Lung microvascular endothelial cell (primary cell): ENCODE data around the gene SGTA. TPM values are rescaled to one million over a fixed set of nuclear protein-coding genes. Genes with fewer than 3 reads are reported as not detected.

Experiments used
- DNase-seq, 2 donors: peaks; one replicate each; pipeline versions ENCODE4 v3.0.0 to v3.0.0-alpha.2; 2010; ENCODE audit warnings: low read depth in 2 of 2
- total RNA-seq: library from RNA; depleted of rRNA; stranded (reverse); fragments of >200 nt; gene quantifications from 2 replicates; pipeline ENCODE4 v1.2.1, GENCODE V29; 2014

The SGTA gene
- total RNA-seq, 1 donor from 2014 or later = 28.4 TPM

DNA sequence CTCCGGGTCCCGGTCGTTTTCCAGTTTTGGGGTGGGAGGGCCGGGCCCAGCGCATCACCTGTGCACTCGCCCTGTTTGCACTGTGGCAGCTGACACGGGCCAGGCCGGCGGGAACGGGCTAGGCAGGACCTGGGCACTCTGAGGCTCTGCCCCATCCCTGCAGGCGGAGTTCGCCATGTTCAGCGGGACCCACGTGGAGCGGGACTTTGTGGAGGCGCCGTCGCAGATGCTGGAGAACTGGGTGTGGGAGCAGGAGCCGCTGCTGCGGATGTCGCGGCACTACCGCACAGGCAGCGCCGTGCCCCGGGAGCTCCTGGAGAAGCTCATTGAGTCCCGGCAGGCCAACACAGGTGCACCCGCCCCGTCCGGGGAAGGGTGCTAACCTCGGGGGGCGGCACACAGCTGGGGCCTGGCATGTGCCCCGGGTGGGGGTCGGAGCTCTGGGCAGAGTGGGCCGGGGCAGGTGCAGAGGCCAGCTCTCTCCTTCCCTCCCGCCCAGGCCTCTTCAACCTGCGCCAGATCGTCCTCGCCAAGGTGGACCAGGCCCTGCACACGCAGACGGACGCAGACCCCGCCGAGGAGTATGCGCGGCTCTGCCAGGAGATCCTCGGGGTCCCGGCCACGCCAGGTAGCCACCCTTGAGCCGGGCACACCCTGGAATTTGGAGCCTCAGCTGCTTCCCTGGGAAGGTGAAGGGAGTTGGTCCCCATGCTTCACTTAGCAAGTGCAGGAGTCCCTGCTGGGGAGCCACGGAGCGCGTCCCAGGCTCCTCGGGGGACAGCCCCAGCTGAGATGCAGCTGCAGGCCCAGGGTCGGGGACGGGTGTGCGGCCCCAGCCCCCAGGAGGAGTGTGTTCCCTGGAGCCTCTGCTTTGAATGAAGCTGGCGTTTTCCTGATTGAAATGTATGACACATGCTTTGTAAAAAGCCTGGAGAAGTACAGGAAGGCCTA, 27.3 kb upstream of the SGTA start:
- no peak for DNase-seq

DNA sequence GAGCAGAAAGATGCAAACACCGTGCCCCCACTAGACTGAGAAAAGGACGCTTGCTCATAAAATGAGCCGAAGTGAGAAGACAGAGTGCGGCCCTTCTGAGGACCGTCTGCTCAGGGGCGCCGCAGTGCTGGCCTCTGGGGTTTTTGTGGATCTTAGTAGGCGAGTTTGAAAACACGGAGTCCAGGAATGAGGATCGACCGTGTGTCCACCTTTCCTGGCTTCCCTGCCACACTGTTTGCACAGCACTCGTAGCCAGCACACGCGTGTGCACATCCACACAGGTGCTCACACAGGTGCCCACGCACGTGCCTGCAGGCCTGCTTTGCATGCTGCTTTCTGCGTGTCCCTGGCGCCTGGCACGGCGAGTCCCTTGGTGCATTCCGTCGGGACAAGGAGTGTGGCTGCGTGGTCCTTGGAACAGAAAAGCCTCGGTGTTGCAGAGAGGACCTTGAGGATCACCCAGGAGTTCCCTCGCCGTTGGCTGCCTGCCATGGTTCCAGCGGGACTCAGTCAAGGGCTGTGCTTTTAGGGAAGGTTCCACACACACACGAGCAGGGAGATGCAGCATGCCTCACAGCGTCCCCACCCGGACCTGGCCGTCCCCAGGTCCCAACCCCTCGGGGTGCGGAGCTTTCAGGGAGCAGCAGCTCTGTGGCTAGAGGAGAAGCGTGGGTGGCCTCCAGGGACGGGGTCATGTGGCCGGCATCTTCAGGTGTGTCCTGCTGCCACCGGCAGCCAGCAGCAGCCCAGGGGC, 26.5 kb upstream of the SGTA start:
- DNase-seq = no peak

DNA sequence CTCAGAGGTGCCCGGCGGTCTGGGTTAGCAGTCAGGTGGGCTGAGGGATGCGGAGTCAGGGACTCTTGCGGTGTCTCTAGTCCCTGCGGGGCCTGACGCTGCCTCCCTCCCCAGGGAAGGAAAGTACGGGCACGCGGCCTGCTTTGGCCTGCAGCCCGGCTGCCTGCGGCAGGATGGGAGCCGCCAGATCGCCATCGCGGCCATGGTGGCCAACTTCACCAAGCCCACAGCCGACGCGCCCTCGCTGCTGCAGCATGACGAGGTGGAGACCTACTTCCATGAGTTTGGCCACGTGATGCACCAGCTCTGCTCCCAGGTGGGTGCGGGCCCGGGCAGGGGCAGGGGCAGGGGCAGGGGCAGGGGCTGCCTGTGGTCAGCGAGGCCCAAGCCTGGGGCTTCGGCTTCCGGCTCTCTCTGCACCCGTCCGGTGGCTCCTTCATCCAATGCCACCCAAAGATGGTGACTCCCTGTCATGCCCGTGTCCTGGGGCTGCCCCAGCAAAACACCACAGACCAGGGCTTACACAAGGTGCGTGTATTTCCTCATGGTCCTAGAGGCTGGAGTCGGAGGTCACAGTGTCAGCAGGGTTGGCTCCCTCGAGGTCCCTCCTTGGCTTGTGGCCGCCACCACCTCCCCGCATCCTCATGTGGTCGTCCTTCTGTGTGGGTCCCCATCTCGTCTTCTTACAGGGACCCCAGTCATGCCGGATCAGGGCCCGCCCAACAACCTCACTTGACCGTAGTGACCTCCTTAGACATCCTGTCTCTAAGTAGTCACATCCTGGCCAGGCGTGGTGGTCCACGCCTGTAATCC, 25.3 kb upstream of the SGTA start:
- no peak for DNase-seq

DNA sequence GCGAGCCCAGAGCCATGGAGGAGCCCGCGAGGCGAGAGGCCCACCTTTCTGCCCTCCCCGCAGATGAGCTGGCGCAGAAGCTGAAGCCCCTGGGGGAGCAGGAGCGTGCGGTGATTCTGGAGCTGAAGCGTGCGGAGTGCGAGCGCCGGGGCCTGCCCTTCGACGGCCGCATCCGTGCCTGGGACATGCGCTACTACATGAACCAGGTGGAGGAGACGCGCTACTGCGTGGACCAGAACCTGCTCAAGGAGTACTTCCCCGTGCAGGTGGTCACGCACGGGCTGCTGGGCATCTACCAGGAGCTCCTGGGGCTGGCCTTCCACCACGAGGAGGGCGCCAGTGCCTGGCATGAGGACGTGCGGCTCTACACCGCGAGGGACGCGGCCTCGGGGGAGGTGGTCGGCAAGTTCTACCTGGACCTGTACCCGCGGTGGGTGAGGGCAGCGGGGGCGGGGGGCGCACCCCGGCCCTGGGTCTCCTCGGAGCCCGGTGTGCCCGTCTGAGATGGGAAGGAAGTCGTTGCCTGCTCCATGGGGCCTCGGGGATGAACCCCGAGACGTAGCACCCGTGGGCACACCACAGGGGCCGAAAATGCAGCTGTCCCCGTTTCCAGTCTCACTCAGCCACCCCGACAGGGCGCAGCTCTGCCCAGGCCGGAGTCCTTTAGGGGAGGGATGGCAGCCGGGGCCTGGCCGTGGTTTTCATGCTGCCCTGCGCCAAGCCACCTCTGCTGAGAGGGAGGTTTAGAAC, 24.5 kb upstream of the SGTA start:
- DNase-seq = no peak

DNA sequence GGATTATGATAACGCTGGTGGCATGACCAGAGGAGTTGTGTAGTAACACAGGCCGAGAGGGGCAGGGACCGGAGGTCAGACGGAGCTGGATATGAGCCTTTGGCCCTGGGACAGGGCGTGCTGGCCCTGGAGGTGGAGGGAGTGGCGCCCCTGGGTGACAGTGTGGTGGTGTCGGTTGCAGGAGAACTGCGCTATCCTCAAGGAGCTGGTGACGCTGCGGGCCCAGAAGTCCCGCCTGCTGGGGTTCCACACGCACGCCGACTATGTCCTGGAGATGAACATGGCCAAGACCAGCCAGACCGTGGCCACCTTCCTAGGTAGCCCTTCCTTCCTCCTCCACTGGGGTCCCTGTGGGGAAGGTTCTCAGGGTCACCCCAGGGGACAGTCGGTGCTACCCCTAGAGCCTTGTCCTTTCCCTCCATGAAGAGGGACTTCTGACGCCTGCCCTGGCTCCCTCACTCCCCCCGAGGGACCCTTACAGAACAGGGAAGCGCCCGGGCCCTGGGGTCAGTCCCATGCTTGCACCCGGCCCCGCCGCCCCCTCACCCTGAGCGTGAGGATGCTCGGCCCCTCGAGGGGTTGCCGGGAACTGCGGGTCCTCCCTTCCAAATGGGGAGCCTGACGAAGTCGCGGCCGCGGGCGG, 23.8 kb upstream of the SGTA start:
- no peak for DNase-seq

DNA sequence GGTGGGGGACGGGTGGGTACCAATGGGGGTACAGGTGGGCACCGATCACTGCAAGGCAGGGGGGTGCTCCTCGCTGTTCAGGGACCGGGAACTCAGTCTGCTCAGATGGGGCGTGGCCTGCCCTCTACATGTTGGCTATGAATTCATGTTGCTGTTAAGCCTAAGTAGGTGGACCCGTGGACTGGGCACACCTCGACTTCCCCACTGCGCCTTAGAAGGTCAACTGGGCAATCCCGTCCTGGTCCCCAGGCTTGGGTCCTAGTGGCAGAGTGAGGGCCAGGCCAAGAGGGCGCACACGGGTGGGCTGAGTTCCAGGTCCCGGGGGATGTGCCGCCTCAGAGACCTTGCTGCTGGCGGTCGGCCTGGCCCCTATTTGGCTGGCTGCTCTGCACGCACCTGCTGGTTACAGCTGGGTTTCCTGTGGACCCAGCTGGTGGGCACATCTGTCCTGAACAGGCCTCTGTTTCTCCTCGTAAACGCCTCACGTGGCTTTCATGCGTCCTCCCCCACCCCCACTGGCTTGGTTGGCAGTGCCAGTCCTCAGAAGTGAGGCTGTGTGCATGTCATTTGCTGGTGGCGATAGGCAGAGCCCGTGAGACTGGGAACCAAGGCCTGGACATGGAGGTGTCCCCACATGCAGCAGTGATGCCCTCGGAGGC, 23.0 kb upstream of the SGTA start:
- no peak for DNase-seq

DNA sequence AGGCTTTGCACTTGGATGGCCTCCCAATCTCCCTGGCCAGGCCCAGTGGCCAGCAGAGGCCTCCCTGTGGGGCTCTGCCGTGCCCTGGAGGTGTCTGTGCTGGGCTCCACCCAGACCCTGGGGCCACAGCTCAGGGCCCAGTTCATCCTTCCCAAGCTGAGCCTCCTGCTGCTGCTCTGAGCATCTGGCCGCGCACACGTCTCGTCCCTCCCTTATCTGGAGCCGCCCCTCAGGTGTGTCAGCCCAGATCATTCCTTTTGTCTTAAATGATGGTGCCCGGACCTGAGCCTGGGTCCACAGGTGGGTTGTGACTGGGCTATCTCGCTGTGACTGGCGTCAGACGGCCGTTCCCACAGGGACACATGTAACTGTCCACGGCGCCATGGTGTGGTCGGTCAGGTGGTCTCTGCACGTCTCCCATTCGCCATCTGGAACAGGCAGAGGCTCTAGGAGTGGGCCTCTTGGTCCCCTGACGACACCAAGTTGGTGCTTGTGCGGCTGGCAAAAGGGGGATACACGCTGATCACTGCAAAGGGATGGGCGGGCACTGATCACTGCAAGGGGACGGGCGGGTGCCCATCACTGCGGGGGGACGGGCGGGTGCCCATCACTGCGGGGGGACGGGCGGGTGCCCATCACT, 22.3 kb upstream of the SGTA start:
- DNase-seq = no peak

DNA sequence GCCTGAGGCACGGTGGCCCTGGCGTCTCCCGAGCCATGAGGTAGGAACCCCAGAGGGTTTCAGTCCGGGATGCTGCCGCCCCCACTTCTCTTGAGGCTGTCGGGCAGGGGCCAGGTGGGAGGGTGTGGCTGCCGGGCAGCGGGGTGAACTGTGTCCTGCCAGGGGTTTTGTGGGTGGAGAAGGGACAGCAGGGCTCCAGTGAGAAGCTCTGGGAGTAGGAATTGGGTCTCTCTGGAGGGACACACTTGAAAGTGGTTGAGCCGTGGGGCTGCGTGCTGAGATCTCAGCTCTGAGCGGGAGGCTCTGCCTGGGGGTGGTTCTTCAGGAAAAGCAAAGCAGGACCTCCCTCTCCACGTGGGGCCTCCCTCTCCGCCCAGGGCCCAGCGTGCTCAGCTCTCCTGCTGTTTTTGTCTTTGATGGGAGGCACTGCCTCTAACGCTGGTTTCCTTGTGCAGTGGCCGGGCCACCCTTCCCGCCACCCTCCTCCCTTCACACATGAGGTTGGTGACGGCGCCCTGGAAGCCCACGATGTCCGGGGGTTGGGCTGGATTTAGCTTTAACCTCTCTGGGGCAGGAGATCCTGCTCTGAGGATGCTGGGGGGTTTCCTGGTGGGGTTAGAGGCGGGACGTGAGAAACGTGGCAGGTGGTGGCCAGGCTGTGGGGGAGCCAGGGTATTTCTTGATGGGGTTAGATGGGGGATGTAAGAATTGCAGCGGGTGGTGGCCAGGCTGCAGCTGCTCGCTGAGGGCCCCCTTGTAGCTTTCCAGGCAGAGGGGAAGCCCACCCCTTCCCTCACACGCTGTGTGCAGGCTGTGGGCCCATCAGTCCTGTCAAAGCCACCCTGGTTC, 21.3 kb upstream of the SGTA start:
- DNase-seq = no peak

DNA sequence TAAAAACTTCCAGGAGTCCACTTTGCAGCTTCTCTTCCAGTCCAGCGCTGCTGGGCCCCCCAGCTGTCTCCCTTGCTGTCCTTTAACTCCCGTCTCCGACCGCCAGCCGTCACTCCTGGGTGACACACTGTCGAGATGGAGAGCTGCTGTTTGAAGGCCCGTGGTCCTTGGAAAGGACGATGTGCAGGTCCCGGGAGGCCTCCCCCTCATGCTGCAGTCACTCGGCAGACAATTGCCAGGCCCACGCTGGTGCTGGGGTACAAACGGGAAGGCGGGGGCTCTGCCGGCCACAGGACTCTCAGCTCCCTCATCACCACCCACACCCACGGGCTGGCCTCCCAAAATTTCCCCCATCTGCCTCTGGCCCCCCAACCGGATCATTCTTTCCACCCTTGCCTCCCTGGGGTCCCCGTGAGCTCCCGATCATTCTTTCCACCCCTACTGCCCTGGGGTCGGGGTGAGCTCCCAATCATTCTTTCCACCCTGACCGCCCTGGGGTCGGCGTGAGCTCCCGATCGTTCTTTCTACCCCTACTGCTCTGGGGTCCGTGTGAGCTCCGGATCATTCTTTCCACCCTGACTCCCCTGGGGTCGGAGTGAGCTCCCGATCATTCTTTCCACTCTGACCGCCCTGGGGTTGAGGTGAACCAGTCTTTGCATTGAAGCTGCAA, 20.5 kb upstream of the SGTA start:
- DNase-seq = no peak

DNA sequence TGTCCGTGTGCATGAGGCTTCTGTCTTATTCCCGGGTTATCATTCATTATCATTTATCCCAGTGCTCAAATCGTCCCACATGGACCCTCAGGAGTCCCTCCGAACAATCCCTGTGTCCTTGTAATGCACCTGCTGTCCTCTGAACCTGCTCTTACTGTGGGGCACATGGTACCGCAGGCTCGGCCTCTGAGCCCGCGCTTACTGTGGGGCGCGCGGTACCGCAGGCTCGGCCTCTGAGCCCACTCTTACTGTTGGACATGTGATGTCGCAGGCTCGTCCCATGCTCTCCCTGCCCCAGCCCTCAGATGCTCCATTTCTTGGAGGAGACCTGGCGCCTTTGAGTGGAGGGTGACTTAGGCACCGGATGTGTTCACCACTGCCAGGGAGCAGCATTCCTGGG, 19.8 kb upstream of the SGTA start:
- DNase-seq = no peak

DNA sequence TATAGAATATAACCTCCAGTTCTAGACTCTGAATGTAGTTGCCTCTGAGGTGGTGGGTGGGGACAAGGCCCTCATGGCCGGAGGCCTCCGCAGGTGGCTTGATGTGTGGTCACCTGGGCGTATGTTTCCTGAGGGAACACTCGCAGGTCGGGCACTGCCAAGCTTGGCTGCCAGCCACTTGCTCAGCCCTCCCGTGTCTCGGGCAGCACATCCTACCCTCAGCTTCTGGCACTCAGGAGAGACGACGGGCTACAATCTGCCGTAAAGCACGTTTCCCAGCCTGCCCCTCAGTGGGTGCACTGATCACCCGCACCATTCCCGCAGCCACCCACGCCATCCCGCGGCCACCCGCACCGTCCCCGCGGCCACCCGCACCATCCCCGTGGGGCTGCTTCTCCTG, 17.4 kb upstream of the SGTA start:
- DNase-seq = no peak

DNA sequence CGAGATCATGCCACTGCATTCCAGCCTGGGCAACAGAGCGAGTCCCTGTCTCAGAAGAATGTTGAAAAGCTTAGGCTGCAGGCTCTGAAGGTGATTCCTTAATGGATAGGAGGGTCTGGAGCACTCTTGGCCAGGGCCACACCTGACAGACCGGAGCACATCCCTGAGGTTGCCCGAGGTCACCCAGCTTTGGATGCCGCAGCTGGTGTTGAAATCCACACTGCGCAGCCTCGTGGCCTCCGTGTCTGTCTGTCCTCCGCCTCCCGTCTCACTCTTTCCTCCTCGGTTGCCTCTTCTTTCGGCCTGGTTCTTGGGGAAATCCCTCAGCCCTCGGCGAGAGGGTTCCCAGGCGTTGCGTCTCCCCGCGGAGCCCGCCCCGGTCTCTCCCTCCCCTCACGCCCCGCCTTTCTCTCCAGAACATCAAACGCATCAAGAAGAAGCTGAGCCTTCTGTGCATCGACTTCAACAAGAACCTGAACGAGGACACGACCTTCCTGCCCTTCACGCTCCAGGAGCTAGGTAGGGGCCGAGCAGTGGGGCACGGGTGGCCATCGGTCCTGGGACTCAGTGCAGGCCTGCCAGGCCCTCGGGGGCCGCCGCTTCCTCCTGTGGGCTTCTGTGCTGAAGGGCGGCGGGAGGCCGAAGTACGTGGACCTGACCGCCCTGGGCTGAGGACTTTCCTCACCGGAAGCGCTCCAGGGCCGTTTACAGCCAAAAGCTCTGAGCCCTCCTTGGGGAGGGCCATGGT, 16.4 kb upstream of the SGTA start:
- no peak for DNase-seq

DNA sequence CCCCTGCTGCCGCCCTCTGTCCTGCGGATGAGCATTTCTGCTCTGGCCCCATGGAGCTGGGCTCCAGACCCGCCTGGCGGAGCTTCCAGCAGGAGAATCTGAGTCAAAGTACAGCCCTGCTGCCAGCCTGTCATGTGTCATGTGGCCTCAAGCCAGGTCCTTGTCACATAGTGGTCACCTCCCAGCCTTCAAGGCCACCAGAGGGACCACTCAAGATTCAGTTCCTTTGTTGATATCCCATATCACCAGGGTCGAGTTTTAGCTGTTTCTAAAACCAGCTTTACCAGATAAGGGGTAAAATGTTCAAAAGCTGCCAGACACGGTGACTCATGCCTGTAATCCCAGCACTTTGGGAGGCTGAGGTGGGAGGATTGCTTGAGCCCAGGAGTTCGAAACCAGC, 15.7 kb upstream of the SGTA start:
- no peak for DNase-seq

DNA sequence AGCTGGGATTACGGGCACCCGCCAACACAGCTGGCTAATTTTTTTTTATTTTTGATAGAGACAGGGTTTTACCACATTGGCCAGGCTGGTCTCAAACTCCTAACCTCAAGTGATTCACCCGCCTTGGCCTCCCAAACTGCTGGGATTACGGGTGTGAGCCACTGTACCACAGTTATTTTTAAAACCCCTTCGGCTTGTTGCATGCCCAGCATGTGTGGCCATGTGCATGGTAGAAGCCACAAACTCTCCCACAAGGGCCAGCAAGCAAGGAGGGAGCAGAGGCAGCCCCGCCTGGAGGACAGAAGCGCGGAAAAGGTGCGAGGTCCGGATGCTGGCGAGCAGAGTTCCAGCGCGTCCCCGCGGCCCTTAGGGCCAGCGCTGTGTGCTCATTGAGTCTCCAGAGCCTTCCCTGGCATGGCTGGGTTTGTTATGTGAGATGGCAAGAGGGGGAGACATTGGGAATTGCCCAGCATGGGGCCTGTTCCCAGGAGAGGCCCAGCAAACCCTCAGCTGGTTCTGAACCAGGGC, 15.1 kb upstream of the SGTA start:
- DNase-seq = no peak

DNA sequence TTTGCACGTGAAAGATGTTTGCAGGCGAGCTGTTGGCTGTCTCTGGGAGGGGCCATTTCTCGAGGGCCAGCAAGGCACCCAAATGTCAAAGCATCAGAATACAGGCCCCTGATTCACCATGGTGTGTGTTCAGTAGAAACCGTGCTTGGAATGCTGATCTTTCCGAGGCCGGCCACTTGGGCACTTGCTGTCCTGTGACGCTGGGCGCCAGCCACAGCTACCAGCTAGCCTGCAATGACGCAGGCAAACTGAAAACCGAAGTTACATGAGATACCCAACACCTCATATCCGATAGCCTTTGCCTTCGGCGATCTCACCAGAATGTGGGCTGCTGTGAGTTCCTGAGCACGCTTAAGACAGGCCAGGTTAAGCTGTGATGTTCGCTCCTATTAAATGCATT, 14.2 kb upstream of the SGTA start:
- DNase-seq = no peak

DNA sequence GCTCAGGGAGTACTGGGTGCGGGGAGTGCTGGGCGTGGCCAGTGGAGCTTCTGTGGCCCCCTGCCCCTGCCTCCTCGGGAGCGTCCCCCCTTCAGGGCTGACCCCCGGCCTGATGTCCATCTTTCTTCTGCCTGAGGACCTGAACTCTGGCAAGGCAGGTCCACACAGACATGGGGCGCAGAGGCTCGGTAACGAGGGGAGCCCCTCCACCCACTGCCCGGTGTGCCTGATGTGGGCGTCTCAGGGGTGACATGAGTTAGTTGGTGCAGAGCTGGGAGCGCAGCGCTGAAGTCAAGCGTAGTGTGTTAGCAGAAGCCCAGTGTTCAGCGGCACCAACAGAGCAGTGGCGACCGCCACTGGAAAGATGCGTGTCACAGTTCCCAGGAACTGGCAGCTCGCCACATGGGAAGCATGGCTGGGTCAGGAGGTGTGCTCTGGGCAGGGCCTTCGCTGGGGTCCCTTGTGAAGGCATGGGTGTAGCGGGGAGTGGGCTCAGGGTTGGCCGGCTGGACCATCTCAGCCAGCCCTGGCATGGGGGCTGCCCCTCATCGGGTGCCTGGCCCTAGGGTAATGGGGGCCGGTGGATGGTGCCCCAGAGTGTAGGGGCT, 13.7 kb upstream of the SGTA start:
- DNase-seq = peak in 1 of 2 donors; percentile 12
